Measurements from ENCODE around the gene MOCOS. TPM values are rescaled to one million over a fixed set of nuclear protein-coding genes. Genes with fewer than 3 reads are reported as not detected.

MOCOS gene
- total and polyA plus RNA-seq, 4 donors: 0.90 to 4.4 (median 2.7) TPM

DNA sequence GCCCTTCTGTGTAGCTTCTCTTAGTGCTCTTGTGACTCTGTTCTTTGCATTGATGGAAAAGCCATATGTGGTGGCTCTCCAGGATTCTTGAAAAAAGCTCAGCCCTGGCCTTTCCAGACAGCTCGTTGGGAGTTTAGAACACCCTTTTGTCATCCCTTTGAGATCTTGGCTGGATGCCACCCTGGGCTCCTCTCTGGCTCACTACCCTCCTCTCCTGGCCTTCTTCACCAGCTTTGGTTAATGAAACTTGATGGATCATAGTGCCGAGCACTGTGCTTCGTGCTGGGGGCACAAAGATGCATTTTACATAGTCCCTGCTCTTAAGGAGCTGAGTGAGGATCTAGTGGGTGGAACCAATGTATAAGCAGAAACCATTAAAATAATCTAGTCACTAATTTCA, 94.6 kb downstream of the MOCOS start:
- Histone ChIP-seq H3K27ac (ENCODE audit: low read depth in 1 of 2, low read length in 2 of 2) (no peak overlapping the region), H3K4me3 (ENCODE audit: low read length in 2 of 2) (no peak overlapping the region), H3K36me3 (ENCODE audit: control insufficient read depth in 1 of 2, insufficient read depth in 2 of 2, low read length in 1 of 2) (no peaks in the 10 kb centered on the region), H3K4me1 (ENCODE audit: control insufficient read depth in 1 of 2, insufficient read depth in 2 of 2, low read length in 2 of 2) (no peaks in the 10 kb centered on the region), H3K27me3 (ENCODE audit: control insufficient read depth in 1 of 2, insufficient read depth in 2 of 2, low read length in 1 of 2) (peaks cover 0 to 1% of the 10 kb centered on the region in 2 donors), H3K9me3 (ENCODE audit: control insufficient read depth, low read length) (no peaks in the 10 kb centered on the region)
- intact Hi-C loops (cut with DNase I): loop anchor here (5.0 to 10.0 kb wide), 4 partner anchors 185 to 527 kb away; no protein-coding TSS in a partner anchor
- WGBS, 2 donors: 45 to 56% methylated on average over 3 of the region's 3 CpGs
- ATAC-seq (ENCODE audit: low FRiP score): no peak
- no peak for DNase-seq

DNA sequence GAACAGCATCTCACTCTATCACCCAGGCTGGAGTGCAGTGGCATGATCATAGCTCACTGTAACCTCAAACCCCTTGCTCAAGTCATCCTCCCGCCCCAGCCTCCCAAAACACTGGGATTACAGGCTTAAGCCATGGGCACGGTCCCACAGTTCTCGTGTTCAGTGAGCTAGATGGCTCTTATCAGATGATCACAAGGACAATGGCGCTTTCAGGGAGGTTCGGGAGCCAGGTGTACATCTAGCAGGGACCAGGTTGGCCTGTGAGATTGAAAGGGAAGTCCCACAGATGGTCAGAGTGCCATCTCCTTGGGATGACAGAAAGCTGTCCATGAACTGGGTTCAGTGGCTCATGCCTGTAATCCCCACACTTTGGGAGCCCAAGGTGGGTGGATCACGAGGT, 96.2 kb downstream of the MOCOS start:
- DNase-seq (no peak), ATAC-seq (ENCODE audit: low FRiP score) (no peak)
- Histone ChIP-seq H3K27me3 (ENCODE audit: control insufficient read depth in 1 of 2, insufficient read depth in 2 of 2, low read length in 1 of 2) (peaks cover 0 to 3% of the 10 kb centered on the region in 2 donors), H3K4me3 (ENCODE audit: low read length in 2 of 2) (no peak overlapping the region), H3K27ac (ENCODE audit: low read depth in 1 of 2, low read length in 2 of 2) (no peak overlapping the region), H3K36me3 (ENCODE audit: control insufficient read depth in 1 of 2, insufficient read depth in 2 of 2, low read length in 1 of 2) (no peaks in the 10 kb centered on the region), H3K9me3 (ENCODE audit: control insufficient read depth, low read length) (no peaks in the 10 kb centered on the region), H3K4me1 (ENCODE audit: control insufficient read depth in 1 of 2, insufficient read depth in 2 of 2, low read length in 2 of 2) (no peaks in the 10 kb centered on the region)
- intact Hi-C loops (cut with DNase I): loop anchor here (5.0 to 10.0 kb wide), 4 partner anchors 186 to 529 kb away; no protein-coding TSS in a partner anchor
- WGBS, 2 donors: 84 to 86% methylated on average over 6 of the region's 6 CpGs

DNA sequence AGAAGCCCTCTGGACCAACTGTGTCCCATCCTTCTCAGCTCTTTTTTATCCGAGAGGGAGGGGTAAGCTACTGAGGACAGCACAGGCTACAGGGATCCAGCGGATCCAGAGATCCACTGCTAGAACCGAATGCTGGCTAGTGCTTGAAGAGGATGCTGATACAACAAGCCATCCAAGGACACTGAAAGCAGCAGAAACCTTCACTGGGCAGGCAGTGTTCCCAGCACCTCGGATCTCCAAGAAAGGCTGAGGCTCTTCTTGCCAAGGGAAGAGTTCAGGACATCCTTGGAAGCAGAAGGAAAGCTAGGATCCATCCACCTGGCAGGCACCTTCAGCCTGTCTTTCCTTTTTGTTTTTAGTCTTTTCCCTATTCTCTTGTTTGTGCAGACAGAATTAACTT, 97.0 kb downstream of the MOCOS start:
- DNase-seq (no peak), ATAC-seq (ENCODE audit: low FRiP score) (no peak)
- Histone ChIP-seq H3K27ac (ENCODE audit: low read depth in 1 of 2, low read length in 2 of 2) (no peak overlapping the region), H3K36me3 (ENCODE audit: control insufficient read depth in 1 of 2, insufficient read depth in 2 of 2, low read length in 1 of 2) (no peaks in the 10 kb centered on the region), H3K27me3 (ENCODE audit: control insufficient read depth in 1 of 2, insufficient read depth in 2 of 2, low read length in 1 of 2) (peaks cover 0 to 1% of the 10 kb centered on the region in 2 donors), H3K4me1 (ENCODE audit: control insufficient read depth in 1 of 2, insufficient read depth in 2 of 2, low read length in 2 of 2) (no peaks in the 10 kb centered on the region), H3K9me3 (ENCODE audit: control insufficient read depth, low read length) (no peaks in the 10 kb centered on the region), H3K4me3 (ENCODE audit: low read length in 2 of 2) (no peak overlapping the region)
- WGBS, 2 donors: 52 to 58% methylated on average over 4 of the region's 4 CpGs
- intact Hi-C loops (cut with DNase I): loop anchor here (2.0 to 10.0 kb wide), 5 partner anchors 187 to 529 kb away; no protein-coding TSS in a partner anchor

DNA sequence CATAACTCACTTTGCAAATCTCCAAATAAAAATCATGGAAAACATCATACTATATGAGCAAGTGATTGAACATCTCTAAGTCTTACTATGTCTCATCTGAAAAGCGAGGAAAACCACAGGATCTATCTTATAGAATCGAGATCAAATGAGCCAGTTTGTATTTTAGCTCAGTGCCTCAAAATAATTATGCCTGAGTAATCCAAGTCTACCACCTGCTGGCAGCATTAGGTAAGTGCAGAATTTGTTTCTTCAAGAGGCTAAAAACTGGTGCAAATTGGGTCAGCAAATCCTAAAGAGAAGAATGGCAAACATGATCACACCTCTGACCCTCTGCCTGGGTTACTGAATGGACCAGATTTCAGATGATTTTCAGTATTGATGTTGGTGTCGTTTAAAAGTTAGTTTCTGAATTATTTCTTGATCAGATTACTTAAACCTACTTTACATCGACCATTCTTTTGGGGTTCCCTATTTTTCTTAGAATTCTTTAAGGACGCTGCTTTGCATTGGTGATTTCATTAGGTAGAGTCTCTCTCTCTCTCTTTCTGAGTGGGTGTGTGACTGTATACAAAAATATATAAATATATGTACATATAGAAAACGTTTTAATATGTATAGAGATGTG, 97.5 kb downstream of the MOCOS start:
- Histone ChIP-seq H3K27me3 (ENCODE audit: control insufficient read depth in 1 of 2, insufficient read depth in 2 of 2, low read length in 1 of 2) (peaks cover 0 to 1% of the 10 kb centered on the region in 2 donors), H3K4me1 (ENCODE audit: control insufficient read depth in 1 of 2, insufficient read depth in 2 of 2, low read length in 2 of 2) (no peaks in the 10 kb centered on the region), H3K4me3 (ENCODE audit: low read length in 2 of 2) (no peak overlapping the region), H3K36me3 (ENCODE audit: control insufficient read depth in 1 of 2, insufficient read depth in 2 of 2, low read length in 1 of 2) (no peaks in the 10 kb centered on the region), H3K9me3 (ENCODE audit: control insufficient read depth, low read length) (no peaks in the 10 kb centered on the region), H3K27ac (ENCODE audit: low read depth in 1 of 2, low read length in 2 of 2) (no peak overlapping the region)
- ATAC-seq (ENCODE audit: low FRiP score): peak; percentile 63
- intact Hi-C loops (cut with DNase I): loop anchor here (2.0 to 10.0 kb wide), 6 partner anchors 187 to 530 kb away; no protein-coding TSS in a partner anchor
- 30 to 31% methylated on average over 6 of the region's 6 CpGs for WGBS, 2 donors
- DNase-seq: no peak

DNA sequence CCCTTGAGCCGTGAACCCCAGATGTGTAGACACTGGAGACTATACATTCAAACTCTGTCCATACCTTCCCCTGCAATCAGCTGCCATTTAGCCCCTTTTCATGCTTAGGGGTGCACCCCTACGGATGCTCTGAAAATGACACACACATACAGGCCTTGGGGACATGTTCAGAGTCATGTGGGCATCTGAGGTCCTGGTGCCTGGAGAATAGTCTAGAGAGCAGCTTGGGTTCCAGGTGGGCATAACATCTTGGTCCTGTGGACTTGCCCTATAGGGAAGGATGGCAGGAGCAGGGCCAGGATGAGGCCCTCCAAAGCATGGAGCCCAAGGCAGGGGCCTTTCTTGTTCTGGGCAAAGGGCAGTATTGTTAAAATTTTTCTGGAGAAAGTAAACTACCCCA, 100.4 kb downstream of the MOCOS start:
- H3K4me1 ChIP-seq (ENCODE audit: control insufficient read depth in 1 of 2, insufficient read depth in 2 of 2, low read length in 2 of 2): no peaks in the 10 kb centered on the region
- H3K9me3 ChIP-seq (ENCODE audit: control insufficient read depth, low read length): no peaks in the 10 kb centered on the region
- H3K27ac ChIP-seq (ENCODE audit: low read depth in 1 of 2, low read length in 2 of 2): no peak overlapping the region
- intact Hi-C loops (cut with DNase I): loop anchor here (5.0 to 10.0 kb wide), 2 partner anchors 530 to 533 kb away; no protein-coding TSS in a partner anchor
- no peak overlapping the region for H3K4me3 ChIP-seq (ENCODE audit: low read length in 2 of 2)
- DNase-seq (no peak), ATAC-seq (ENCODE audit: low FRiP score) (no peak)
- peaks cover 0 to 1% of the 10 kb centered on the region in 2 donors for H3K27me3 ChIP-seq (ENCODE audit: control insufficient read depth in 1 of 2, insufficient read depth in 2 of 2, low read length in 1 of 2)
- 87 to 95% methylated on average over 2 of the region's 2 CpGs for WGBS, 2 donors
- no peaks in the 10 kb centered on the region for H3K36me3 ChIP-seq (ENCODE audit: control insufficient read depth in 1 of 2, insufficient read depth in 2 of 2, low read length in 1 of 2)

DNA sequence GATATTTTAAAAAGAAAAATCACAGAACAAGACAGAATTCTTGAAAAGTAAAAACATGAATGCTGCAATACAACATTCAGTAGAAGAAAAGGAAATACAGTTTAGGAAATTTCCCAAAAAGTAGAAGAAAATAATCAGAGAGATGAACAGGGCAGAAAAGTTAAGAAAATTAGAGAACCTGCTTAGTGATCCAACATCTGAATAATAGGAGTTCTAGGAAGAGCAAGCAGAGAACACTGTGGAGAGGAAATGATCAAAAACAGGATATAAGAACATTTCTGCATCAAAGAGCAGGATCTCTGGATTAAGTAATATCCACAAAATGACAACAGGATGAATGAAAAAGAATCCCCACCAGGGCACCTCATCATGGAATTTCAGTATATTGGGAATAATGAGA, 101.4 kb downstream of the MOCOS start:
- ATAC-seq (ENCODE audit: low FRiP score) (no peak), DNase-seq (no peak)
- Histone ChIP-seq H3K9me3 (ENCODE audit: control insufficient read depth, low read length) (no peaks in the 10 kb centered on the region), H3K27me3 (ENCODE audit: control insufficient read depth in 1 of 2, insufficient read depth in 2 of 2, low read length in 1 of 2) (peaks cover 0 to 1% of the 10 kb centered on the region in 2 donors), H3K27ac (ENCODE audit: low read depth in 1 of 2, low read length in 2 of 2) (no peak overlapping the region), H3K36me3 (ENCODE audit: control insufficient read depth in 1 of 2, insufficient read depth in 2 of 2, low read length in 1 of 2) (no peaks in the 10 kb centered on the region), H3K4me1 (ENCODE audit: control insufficient read depth in 1 of 2, insufficient read depth in 2 of 2, low read length in 2 of 2) (no peaks in the 10 kb centered on the region), H3K4me3 (ENCODE audit: low read length in 2 of 2) (no peak overlapping the region)
- intact Hi-C loops (cut with DNase I): loop anchor here (5.0 to 10.0 kb wide), 2 partner anchors 531 to 534 kb away; no protein-coding TSS in a partner anchor

DNA sequence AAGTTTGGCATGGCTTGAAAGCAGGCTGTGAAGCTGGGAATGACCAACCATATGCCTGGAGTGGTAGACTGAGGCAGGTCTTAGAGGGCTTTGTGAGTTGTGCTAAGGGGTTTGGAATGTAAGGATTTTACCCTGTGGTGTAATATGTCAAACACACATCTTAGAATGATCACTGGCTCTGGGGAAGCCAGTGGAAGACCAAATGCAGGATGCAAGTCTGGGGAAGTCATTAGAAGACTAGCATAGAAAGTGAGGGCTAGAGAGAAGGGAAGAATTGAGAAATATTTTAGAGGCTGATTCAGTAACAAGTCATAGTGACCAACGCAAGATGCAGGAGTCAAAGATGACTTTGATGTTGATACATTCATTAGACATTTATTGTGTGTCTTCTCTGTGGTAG, 106.7 kb downstream of the MOCOS start:
- Histone ChIP-seq H3K36me3 (ENCODE audit: control insufficient read depth in 1 of 2, insufficient read depth in 2 of 2, low read length in 1 of 2) (no peaks in the 10 kb centered on the region), H3K27ac (ENCODE audit: low read depth in 1 of 2, low read length in 2 of 2) (no peak overlapping the region), H3K4me1 (ENCODE audit: control insufficient read depth in 1 of 2, insufficient read depth in 2 of 2, low read length in 2 of 2) (no peaks in the 10 kb centered on the region), H3K4me3 (ENCODE audit: low read length in 2 of 2) (no peak overlapping the region), H3K9me3 (ENCODE audit: control insufficient read depth, low read length) (no peaks in the 10 kb centered on the region), H3K27me3 (ENCODE audit: control insufficient read depth in 1 of 2, insufficient read depth in 2 of 2, low read length in 1 of 2) (no peaks in the 10 kb centered on the region)
- intact Hi-C loops (cut with DNase I): loop anchor here (10.0 kb wide), 2 partner anchors 131 to 461 kb away; no protein-coding TSS in a partner anchor
- 79 to 81% methylated on average over 1 of the region's 1 CpG for WGBS, 2 donors
- DNase-seq: no peak
- no peak for ATAC-seq (ENCODE audit: low FRiP score)

DNA sequence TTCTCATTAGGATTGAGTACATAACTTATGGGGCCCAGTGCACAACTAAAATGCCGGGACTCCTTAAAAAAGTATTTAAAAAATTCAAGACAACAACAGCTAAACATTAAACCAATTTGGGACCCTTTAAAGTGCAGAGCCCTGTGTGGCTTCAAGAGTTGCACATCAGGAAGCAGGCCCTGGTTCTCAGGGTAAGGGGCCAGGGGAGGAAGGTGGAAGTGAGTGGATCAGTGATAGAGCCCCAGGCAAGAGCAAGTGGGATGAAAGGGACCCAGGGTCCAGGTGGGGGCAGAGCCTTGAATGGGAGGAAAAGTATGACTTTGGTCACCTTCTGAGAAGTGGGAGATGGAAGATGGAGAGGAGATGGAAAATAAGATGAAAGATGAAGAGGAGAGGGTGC, 107.9 kb downstream of the MOCOS start:
- Histone ChIP-seq H3K4me3 (ENCODE audit: low read length in 2 of 2) (no peak overlapping the region), H3K9me3 (ENCODE audit: control insufficient read depth, low read length) (no peaks in the 10 kb centered on the region), H3K27me3 (ENCODE audit: control insufficient read depth in 1 of 2, insufficient read depth in 2 of 2, low read length in 1 of 2) (no peaks in the 10 kb centered on the region), H3K36me3 (ENCODE audit: control insufficient read depth in 1 of 2, insufficient read depth in 2 of 2, low read length in 1 of 2) (no peaks in the 10 kb centered on the region), H3K4me1 (ENCODE audit: control insufficient read depth in 1 of 2, insufficient read depth in 2 of 2, low read length in 2 of 2) (no peaks in the 10 kb centered on the region), H3K27ac (ENCODE audit: low read depth in 1 of 2, low read length in 2 of 2) (no peak overlapping the region)
- intact Hi-C loops (cut with DNase I): loop anchor here (5.0 to 10.0 kb wide), 4 partner anchors 72 to 460 kb away; no protein-coding TSS in a partner anchor
- WGBS, 2 donors: 86 to 89% methylated on average over 1 of the region's 1 CpG
- DNase-seq (no peak), ATAC-seq (ENCODE audit: low FRiP score) (no peak)

DNA sequence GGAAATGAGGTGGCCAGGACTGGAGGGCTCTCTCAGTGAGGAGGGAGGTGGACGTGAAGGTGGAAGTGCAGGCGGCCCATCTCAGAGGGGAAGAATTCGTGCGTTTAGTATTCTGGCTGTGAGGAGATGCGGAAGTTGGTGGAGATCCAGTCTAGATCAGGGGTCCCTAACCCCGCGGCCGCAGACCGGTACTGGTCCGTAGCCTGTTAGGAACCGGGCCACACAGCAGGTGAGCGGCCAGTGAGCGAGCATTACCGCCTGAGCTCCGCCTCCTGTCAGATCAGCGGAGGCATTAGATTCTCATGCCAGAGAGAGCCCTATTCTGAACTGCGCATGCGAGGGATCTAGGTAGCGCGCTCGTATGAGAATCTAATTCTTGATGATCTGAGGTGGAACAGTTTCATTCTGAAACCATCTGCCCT, 108.6 kb downstream of the MOCOS start:
- peak overlapping the region; percentile 59 to 80 for H3K4me3 ChIP-seq (ENCODE audit: low read length in 2 of 2)
- H3K9me3 ChIP-seq (ENCODE audit: control insufficient read depth, low read length): no peaks in the 10 kb centered on the region
- DNase-seq: no peak
- H3K4me1 ChIP-seq (ENCODE audit: control insufficient read depth in 1 of 2, insufficient read depth in 2 of 2, low read length in 2 of 2): no peaks in the 10 kb centered on the region
- no peaks in the 10 kb centered on the region for H3K36me3 ChIP-seq (ENCODE audit: control insufficient read depth in 1 of 2, insufficient read depth in 2 of 2, low read length in 1 of 2)
- H3K27ac ChIP-seq (ENCODE audit: low read depth in 1 of 2, low read length in 2 of 2): no peak overlapping the region
- no peak for ATAC-seq (ENCODE audit: low FRiP score)
- intact Hi-C loops (cut with DNase I): loop anchor here (2.0 to 10.0 kb wide), 6 partner anchors 71 to 459 kb away; no protein-coding TSS in a partner anchor
- H3K27me3 ChIP-seq (ENCODE audit: control insufficient read depth in 1 of 2, insufficient read depth in 2 of 2, low read length in 1 of 2): no peaks in the 10 kb centered on the region
- 22 to 23% methylated on average over 21 of the region's 21 CpGs for WGBS, 2 donors

All from aorta (tissue), 5 donors.